Testis (tissue), 2 donors: ENCODE results near the gene ULBP3.

Experiments used
- POLR2A ChIP-seq: fragments of 450-650 bp; IDR thresholded peaks from one replicate; pipeline ENCODE4 v1.6.1; 2017; ENCODE audit warnings: antibody characterized with exemption, mild to moderate bottlenecking, moderate library complexity
- TF ChIP-seq, protein P1 (sequence below), 3 experiments: fragments of 450-650 bp in 2 of 3; fragments of 200-600 bp in 1 of 3; sonication (generic) in 1 of 3; IDR thresholded peaks; one replicate each; pipeline ENCODE4 v1.5.1; 2016 to 2019; ENCODE audit warnings: antibody characterized with exemption in 3 of 3, mild to moderate bottlenecking in 2 of 3, moderate library complexity in 1 of 3

GRCh38 chr6:150036081-150036480 is 32.8 kb downstream of the ULBP3 start:
- TF ChIP-seq, protein P1, sequence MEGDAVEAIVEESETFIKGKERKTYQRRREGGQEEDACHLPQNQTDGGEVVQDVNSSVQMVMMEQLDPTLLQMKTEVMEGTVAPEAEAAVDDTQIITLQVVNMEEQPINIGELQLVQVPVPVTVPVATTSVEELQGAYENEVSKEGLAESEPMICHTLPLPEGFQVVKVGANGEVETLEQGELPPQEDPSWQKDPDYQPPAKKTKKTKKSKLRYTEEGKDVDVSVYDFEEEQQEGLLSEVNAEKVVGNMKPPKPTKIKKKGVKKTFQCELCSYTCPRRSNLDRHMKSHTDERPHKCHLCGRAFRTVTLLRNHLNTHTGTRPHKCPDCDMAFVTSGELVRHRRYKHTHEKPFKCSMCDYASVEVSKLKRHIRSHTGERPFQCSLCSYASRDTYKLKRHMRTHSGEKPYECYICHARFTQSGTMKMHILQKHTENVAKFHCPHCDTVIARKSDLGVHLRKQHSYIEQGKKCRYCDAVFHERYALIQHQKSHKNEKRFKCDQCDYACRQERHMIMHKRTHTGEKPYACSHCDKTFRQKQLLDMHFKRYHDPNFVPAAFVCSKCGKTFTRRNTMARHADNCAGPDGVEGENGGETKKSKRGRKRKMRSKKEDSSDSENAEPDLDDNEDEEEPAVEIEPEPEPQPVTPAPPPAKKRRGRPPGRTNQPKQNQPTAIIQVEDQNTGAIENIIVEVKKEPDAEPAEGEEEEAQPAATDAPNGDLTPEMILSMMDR (IDR thresholded peaks at IDR 0.05) = no peak
- no peak for TF ChIP-seq POLR2A
